HG03378 (cell line): ENCODE measurements around the gene PSMA6.
"Not testable (repeated sequence)": the region's sequence is repeated elsewhere in the genome, so short reads cannot be mapped to it uniquely, and the experiment has no call there.

Experiments
- ATAC-seq: cut with Tn5 transposase; IDR thresholded peaks from one replicate; pipeline ENCODE4 v1.9.1; 2021; ENCODE audit warnings: mild to moderate bottlenecking, moderate library complexity; ENCODE audit not compliant: unreplicated experiment

Gene PSMA6

DNA sequence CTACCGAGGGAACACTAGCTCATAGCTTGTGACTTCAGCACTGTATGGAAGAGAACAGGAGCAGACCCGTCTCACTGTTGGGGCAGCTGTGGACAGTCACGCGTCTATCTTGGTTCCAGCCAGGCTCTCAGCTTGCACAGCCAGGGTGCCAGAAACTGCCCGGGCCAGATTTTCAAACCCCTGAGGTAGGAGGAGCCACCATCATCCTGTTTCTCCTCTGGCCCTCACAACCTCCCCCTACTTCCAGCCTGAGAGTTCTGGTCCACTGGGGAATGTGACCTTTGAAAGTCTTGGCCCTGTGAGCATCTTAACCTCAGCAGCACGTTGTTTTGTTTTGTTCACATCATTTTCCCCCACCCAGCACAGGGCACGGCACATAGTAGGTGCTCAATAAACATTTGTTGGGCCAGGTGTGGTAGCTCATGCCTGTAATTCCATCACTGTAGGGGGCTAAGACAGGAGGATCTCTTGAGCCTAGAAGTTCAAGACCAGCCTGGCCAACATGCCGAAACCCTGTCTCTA is 50.4 kb downstream of the PSMA6 start:
- ATAC-seq: no peak

DNA sequence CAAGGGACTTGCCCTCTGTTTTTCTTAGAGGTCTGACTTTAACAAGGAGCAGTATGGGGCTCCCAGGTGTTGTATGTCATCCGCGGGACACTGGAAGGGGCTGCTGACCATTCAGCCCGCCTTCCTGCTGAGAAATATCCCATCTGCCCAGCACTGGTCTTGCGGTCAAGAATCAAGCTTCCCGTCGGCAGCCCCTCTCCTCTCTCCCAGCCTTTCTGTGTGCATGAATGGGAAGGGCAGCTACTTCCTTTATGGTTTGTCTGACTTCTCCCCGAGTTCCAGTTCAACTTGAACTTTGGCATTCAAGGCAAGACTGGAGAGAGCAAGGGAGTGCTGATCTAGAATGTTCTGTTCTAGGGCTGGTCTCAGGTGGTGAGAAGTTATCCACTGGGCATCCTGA is 51.5 kb downstream of the PSMA6 start:
- ATAC-seq: no peak

GRCh38 chr14:35344107-35344807 is 52.1 kb downstream of the PSMA6 start:
- ATAC-seq: no peak

- ATAC-seq: no peak
These were observed 54.6 kb downstream of the PSMA6 start for GRCh38 chr14:35346738-35347322.

GRCh38 chr14:35347323-35348043 is 55.3 kb downstream of the PSMA6 start:
- no peak for ATAC-seq

GRCh38 chr14:35348044-35348380 is 55.8 kb downstream of the PSMA6 start:
- ATAC-seq: not testable (repeated sequence)

DNA sequence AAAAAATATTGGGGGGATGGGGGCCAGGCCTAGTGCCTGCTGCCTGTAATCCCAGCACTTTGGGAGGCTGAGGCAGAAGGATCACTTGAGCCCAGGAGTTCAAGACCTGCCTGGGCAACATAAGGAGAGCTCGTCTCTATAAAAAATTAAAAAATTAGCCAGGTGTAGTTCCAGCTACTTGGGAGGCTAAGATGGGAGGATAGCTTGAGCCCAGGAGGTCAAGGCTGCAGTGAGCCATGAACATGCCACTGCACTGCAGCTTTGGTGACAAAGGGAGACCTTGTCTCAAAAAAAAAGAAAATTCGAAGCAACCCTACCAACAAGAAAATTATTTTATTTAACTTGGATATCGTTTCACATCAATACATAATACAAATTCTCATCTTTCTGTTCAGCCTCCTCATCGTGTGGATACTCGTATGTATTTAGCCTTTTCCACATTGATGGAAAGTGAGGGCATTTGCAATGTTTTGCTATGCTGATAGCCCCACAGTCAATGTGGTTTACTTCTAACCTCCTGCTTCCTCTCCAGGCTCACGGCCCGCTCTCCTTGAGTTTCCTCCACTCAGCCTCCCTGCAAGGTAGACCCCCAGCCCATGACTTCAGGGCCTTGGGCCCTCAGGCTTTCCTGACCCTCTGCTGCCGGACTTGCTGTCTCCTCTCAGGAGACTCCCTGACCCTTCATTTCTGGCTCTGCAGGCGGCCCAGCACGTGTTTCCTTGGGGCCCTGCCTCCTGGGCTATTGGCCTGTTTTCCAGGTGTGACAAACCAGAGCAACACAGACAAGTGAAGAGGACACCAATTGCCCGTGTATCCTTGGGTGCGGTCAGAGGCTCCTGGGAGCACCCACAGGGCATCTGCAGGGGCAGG is 57.5 kb downstream of the PSMA6 start:
- no peak for ATAC-seq

- ATAC-seq: no peak
These were observed 59.3 kb downstream of the PSMA6 start for GRCh38 chr14:35351497-35351896.

DNA sequence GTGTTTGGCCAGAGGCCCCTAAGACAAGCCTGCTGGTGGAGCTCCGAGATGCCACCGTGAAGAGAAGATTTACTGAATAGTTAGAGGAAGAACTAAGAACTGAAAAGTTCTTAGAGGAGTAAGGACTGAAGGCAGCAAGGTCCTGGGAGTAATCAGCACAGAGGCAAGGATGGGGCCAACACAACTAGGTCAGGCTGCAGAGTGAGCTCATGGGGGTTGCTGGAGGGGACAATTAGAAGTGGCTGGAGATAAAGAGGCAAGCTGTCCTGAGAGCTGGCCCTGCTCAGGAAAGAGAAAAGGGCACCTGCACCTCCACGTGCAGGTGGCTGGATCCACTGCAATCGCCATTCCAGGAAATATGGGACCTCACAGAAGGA is 59.7 kb downstream of the PSMA6 start:
- no peak for ATAC-seq

DNA sequence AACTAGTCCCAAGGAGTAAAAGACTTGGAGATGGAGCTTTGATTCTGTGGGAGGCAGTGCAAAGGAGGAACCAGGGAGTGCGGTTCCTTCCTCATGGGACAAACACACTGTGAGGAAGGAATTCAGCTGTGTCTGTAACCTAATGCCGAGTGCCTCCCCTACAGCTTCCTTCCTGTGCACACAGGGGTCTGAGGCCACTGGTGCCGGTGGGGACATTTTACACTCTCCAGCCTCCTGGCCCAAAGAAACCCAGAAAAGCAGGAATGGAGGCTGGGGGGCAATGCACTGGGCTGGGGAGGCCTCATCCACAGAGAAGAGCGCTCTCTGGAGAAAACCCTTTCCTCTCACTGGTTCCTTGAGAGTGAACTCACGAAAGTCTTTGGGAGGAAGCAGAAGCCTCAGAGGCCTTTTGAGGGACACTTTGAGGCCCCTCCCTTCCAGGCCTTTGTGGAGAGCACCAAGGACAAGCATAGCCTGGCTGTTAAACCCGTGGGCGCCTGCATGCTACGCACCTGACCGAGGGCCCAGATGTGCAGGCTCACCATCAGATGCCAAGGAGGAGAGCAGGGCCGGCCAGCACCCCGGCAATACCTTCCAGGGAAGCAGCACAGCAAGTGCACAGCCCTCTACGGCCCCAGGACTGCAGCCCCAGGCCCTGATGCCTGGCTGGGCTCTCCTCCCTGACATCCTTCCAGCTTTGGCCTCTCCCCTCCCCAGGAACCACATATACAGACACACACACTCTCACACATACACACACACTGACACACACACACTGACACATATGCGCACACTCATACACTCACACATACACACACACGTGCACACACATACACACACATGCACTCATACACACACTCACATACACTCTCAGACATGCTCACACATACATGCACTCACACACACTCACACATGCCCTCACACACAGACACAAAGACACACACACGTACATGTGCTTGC is 60.4 kb downstream of the PSMA6 start:
- ATAC-seq: no peak

- ATAC-seq: no peak
These were observed 61.4 kb downstream of the PSMA6 start for GRCh38 chr14:35353409-35354172.

DNA sequence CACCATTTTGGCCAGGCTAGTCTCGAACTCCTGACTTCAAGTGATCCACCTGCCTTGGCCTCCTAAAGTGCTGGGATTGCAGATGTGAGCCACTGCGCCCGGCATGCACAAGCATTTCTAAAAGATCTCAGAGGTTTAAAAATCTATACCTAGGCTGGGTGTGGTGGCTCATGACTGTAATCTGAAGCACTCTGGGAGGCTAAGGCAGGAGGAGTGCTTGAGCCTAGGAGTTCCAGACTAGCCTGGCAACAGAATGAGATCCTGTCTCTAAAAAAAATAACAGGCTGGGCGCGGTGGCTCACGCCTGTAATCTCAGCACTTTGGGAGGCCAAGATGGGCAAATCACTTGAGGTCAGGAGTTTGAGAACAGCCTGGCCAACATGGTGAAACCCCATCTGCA is 63.1 kb downstream of the PSMA6 start:
- not testable (repeated sequence) for ATAC-seq

GRCh38 chr14:35355981-35356841 is 64.0 kb downstream of the PSMA6 start:
- no peak for ATAC-seq

GRCh38 chr14:35359655-35360054 is 67.5 kb downstream of the PSMA6 start:
- not testable (repeated sequence) for ATAC-seq

DNA sequence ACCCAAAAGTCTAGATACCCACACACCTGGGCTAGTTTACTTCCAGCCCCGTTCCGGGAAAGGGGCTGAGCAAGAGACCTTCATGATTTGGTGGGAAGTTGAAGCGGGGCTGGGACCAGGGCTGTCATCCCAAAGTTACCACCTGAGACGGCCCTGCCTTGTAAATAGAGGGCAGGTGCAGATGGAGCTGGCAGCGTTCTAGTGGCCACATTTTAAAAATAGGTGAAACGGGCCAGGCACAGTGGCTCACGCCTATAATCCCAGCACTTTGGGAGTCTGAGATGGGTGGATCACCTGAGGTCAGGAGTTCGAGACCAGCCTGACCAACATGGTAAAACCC is 68.9 kb downstream of the PSMA6 start:
- no peak for ATAC-seq

DNA sequence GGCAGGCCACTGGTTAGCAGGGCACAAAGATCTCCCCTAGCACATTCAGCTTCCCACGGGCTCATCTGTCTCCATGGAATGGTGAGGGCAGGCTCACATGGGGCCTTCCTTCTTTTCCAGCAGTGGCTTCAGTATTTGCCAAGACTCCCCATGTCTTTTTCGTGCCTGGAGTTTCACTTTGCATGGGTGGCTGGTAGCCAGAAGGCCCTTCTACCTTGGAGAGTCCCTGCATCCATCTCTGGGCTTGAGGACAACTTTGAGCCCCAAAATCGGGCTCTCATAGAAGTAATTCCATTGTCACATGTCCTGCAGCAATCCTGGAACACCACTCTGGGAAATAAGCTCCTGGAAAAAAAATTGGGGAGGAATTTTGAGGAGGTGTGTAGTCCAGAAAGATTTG is 70.3 kb downstream of the PSMA6 start:
- ATAC-seq: no peak

GRCh38 chr14:35362911-35363374 is 70.8 kb downstream of the PSMA6 start:
- ATAC-seq: no peak
